Peyer's patch (tissue), 4 donors: ENCODE results near the gene PBX1. TPM values are rescaled to one million over a fixed set of nuclear protein-coding genes. Genes with fewer than 3 reads are reported as not detected.

ENCODE experiments used
- DNase-seq, 3 donors: peaks; one replicate each; pipeline ENCODE4 v3.0.0-alpha.2; 2017 to 2019
- H3K27ac ChIP-seq, 4 donors: fragments of 200-600 bp; sonication (generic); one replicate each; pipeline ENCODE4 v1.5.1; 2016 to 2019
- H3K27me3 ChIP-seq, 2 donors: fragments of 200-600 bp; sonication (generic); one replicate each; pipeline ENCODE4 v1.5.1; 2019
- H3K36me3 ChIP-seq, 3 donors: fragments of 200-600 bp; sonication (generic); one replicate each; pipeline ENCODE4 v1.5.1; 2016 to 2019
- H3K4me1 ChIP-seq, 4 donors: fragments of 200-600 bp; sonication (generic); one replicate each; pipeline ENCODE4 v1.5.1; 2016 to 2019
- H3K4me3 ChIP-seq, 4 donors: fragments of 200-600 bp; sonication (generic); 1 replicate in 3 of 4; 2 replicates in 1 of 4; pipeline ENCODE4 v1.5.1; 2016 to 2019; ENCODE audit warnings: mild to moderate bottlenecking in 1 of 4
- H3K9me3 ChIP-seq, 4 donors: fragments of 200-600 bp; sonication (generic); one replicate each; pipeline ENCODE4 v1.5.1; 2016 to 2019; ENCODE audit warnings: mild to moderate bottlenecking in 1 of 4
- POLR2A ChIP-seq, 2 donors: fragments of 450-650 bp; IDR thresholded peaks; one replicate each; pipeline ENCODE4 v1.5.1; 2017; ENCODE audit warnings: antibody characterized with exemption in 2 of 2, mild to moderate bottlenecking in 2 of 2, moderate library complexity in 2 of 2
- total RNA-seq, 4 donors: library from RNA; depleted of rRNA; stranded (reverse); fragments of >200 nt; gene quantifications; one replicate each; pipeline ENCODE4 v1.1.0, GENCODE V29; 2016
- TF ChIP-seq, protein P1 (sequence below), 6 experiments: fragments of 450-650 bp in 4 of 6; fragments of 200-600 bp in 2 of 6; sonication (generic) in 1 of 6; IDR thresholded peaks; one replicate each; pipeline ENCODE4 v1.5.1; 2017 to 2019; ENCODE audit warnings: antibody characterized with exemption in 6 of 6, mild to moderate bottlenecking in 3 of 6, moderate library complexity in 1 of 6

PBX1 gene
- total RNA-seq, 4 donors from 2014 or later, result 20.6 to 57.5 (median 40.4) TPM

- H3K4me1 ChIP-seq, result peaks cover 0 to 53% (median 1%) of the 10 kb centered on the region in 4 donors
- H3K27me3 ChIP-seq, result no peaks in the 10 kb centered on the region
- no peak for DNase-seq
- peak overlapping the region in 2 of 4 donors; percentile 31 to 62 for H3K27ac ChIP-seq
- H3K4me3 ChIP-seq, result no peak overlapping the region
- H3K36me3 ChIP-seq, result no peaks in the 10 kb centered on the region
- no peaks in the 10 kb centered on the region for H3K9me3 ChIP-seq
- TF ChIP-seq, protein P1, sequence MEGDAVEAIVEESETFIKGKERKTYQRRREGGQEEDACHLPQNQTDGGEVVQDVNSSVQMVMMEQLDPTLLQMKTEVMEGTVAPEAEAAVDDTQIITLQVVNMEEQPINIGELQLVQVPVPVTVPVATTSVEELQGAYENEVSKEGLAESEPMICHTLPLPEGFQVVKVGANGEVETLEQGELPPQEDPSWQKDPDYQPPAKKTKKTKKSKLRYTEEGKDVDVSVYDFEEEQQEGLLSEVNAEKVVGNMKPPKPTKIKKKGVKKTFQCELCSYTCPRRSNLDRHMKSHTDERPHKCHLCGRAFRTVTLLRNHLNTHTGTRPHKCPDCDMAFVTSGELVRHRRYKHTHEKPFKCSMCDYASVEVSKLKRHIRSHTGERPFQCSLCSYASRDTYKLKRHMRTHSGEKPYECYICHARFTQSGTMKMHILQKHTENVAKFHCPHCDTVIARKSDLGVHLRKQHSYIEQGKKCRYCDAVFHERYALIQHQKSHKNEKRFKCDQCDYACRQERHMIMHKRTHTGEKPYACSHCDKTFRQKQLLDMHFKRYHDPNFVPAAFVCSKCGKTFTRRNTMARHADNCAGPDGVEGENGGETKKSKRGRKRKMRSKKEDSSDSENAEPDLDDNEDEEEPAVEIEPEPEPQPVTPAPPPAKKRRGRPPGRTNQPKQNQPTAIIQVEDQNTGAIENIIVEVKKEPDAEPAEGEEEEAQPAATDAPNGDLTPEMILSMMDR (IDR thresholded peaks at IDR 0.05), result no peak
- no peak for TF ChIP-seq POLR2A (IDR thresholded peaks at IDR 0.05)
These were observed 148.9 kb downstream of the PBX1 start for GRCh38 chr1:164707868-164708331.

DNA sequence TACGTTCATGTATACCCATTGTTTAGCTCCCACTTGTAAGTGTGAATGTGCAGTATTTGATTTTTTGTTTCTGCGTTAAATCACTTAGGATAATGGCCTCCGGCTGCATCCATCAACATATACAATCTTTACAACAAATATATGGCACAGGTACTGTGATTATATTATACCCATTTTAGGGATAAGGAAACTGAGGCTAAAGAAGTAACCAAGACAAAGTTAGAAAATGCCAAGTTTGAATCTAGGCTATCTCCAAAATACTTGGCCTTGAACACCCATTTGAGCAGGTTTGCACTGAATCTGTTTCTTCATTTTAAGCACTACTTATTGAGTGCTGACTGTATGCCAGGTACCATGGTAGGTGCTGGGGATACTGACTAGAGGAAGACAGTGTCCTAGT, 149.6 kb downstream of the PBX1 start:
- TF ChIP-seq, protein P1 (IDR thresholded peaks at IDR 0.05), result no peak
- TF ChIP-seq POLR2A (IDR thresholded peaks at IDR 0.05), result no peak
- Histone ChIP-seq H3K4me1 (peaks cover 0 to 60% (median 1%) of the 10 kb centered on the region in 4 donors), H3K9me3 (no peaks in the 10 kb centered on the region), H3K27me3 (no peaks in the 10 kb centered on the region), H3K36me3 (no peaks in the 10 kb centered on the region), H3K4me3 (no peak overlapping the region), H3K27ac (peak overlapping the region in 3 of 4 donors; percentile 27 to 44 (median 33))
- no peak for DNase-seq

DNA sequence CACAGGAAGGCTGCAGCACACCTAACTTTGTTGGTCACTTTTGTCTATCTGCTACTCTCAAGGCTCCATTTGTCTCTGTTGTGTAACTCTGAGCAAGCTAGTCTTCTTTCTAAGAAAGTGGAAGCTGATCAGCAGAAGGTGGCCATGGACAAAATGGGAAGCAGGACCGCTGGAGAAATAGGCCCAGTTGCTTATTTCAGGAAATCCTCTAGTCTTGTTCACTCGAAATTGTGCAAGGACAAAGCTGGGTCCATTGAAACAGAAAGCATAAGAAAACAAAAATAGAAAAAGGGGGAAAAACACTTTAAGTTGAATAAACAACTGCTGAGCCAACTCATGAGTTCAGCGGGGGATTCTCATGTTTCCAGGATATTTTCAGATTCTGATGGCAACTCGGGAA, 150.1 kb downstream of the PBX1 start:
- Histone ChIP-seq H3K4me1 (peaks cover 0 to 56% (median 1%) of the 10 kb centered on the region in 4 donors), H3K9me3 (no peaks in the 10 kb centered on the region), H3K27ac (peak overlapping the region in 3 of 4 donors; percentile 27 to 44 (median 33)), H3K4me3 (no peak overlapping the region), H3K36me3 (no peaks in the 10 kb centered on the region), H3K27me3 (no peaks in the 10 kb centered on the region)
- no peak for TF ChIP-seq POLR2A (IDR thresholded peaks at IDR 0.05)
- DNase-seq, result no peak

GRCh38 chr1:164709541-164710278, 150.7 kb downstream of the PBX1 start:
- no peak for TF ChIP-seq POLR2A (IDR thresholded peaks at IDR 0.05)
- TF ChIP-seq, protein P1 (IDR thresholded peaks at IDR 0.05), result no peak
- no peaks in the 10 kb centered on the region for H3K27me3 ChIP-seq
- no peak for DNase-seq
- no peaks in the 10 kb centered on the region for H3K36me3 ChIP-seq
- no peaks in the 10 kb centered on the region for H3K9me3 ChIP-seq
- H3K4me3 ChIP-seq, result no peak overlapping the region
- peaks cover 0 to 54% (median 1%) of the 10 kb centered on the region in 4 donors for H3K4me1 ChIP-seq
- peak overlapping the region in 1 of 4 donors; percentile 44 for H3K27ac ChIP-seq

DNA sequence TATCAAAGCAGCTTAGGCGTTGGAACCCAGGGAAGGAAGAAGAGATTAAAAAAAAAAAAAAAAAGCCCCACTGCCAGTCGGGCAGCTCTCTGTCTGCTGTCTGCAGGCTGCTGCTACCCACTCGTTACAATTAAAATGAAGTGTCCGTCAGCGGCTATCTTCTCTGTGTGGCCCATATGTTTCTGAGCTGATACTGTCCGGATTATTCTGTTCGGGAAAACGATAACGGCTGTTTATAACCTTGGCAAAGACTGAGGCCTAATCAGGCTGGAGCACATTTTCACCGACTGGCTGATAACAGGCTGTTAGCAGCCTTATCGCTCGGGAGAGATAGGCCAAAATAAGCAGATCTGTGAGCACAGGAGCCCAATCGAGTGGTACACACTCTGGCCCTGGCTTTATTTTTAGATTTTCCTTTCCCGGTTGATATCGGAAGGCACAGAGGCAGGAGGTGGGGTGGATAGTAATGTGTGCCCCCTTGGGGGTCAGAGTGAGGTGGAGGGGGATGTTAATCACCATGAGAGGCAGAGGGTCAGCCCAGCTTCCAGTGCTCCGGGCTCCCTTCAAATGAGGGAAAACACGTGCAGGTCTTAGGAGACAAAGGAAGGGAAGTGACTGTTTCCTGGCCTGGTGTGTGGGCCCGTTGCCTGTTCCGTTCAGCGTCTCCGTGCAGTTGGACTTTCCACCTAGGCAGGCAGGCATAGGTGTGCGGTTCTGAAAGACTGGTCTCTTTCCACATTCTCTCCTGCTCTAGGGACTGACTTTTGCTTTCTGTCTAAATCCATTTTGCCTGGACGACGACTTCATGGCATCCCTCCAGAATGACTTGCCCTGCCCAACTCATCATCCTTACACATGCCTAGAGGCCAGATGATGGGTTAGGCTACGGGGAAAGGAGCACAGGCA, 153.4 kb downstream of the PBX1 start:
- DNase-seq, result peak in 2 of 3 donors; percentile 54 to 57
- no peaks in the 10 kb centered on the region for H3K27me3 ChIP-seq

More for the DNA sequence above, 153.4 kb downstream of the PBX1 start:
- Histone ChIP-seq H3K4me1 (peaks cover 0 to 40% (median 1%) of the 10 kb centered on the region in 4 donors), H3K36me3 (no peaks in the 10 kb centered on the region), H3K4me3 (no peak overlapping the region), H3K9me3 (no peaks in the 10 kb centered on the region), H3K27ac (peak overlapping the region; percentile 32 to 78 (median 48))
- TF ChIP-seq POLR2A (IDR thresholded peaks at IDR 0.05), result no peak
- TF ChIP-seq, protein P1 (IDR thresholded peaks at IDR 0.05), result no peak
